Prostate gland (tissue), 2 donors: ENCODE results near the gene GRHPR. TPM values are rescaled to one million over a fixed set of nuclear protein-coding genes. Genes with fewer than 3 reads are reported as not detected.

ENCODE experiments used
- DNase-seq: peaks from one replicate; pipeline ENCODE4 v3.0.0-alpha.2; 2019; ENCODE audit warnings: low spot score
- H3K27ac ChIP-seq, 2 donors: fragments of 200-600 bp; sonication (generic); 2 replicates each; pipeline ENCODE4 v1.5.1; 2017 to 2019
- H3K27me3 ChIP-seq: fragments of 200-600 bp; sonication (generic); replicated peaks from 2 replicates; pipeline ENCODE4 v1.5.1; 2019; ENCODE audit not compliant: insufficient read depth
- H3K36me3 ChIP-seq, 2 donors: fragments of 200-600 bp; sonication (generic); 1 replicate in 1 of 2; 2 replicates in 1 of 2; pipeline versions ENCODE4 v1.5.1 to v1.8.1; 2017 to 2019
- H3K4me1 ChIP-seq: fragments of 200-600 bp; sonication (generic); replicated peaks from 2 replicates; pipeline ENCODE4 v1.5.1; 2019
- H3K4me3 ChIP-seq, 2 donors: fragments of 200-600 bp; sonication (generic); 2 replicates each; pipeline ENCODE4 v1.5.1; 2017 to 2019
- H3K9me3 ChIP-seq: fragments of 200-600 bp; sonication (generic); 2 replicates; pipeline ENCODE4 v1.5.1; 2017
- CTCF ChIP-seq, 4 experiments: fragments of 200-600 bp in 2 of 4; fragments of 450-650 bp in 2 of 4; sonication (generic) in 2 of 4; IDR thresholded peaks; 1 replicate in 3 of 4; 2 replicates in 1 of 4; pipeline ENCODE4 v1.5.1; 2016 to 2019; ENCODE audit warnings: antibody characterized with exemption in 4 of 4, mild to moderate bottlenecking in 2 of 4, moderate library complexity in 2 of 4
- POLR2A ChIP-seq: fragments of 450-650 bp; IDR thresholded peaks from one replicate; pipeline ENCODE4 v1.6.1; 2016; ENCODE audit warnings: antibody characterized with exemption, mild to moderate bottlenecking
- POLR2AphosphoS5 ChIP-seq: sonication (generic); formaldehyde crosslinking; IDR thresholded peaks from one replicate; pipeline ENCODE4 v1.6.1; 2017; ENCODE audit warnings: antibody characterized with exemption
- WGBS: methylation state at CpG from one replicate; pipeline ENCODE4 v1.1.5; 2018; 5-methylcytosine and 5-hydroxymethylcytosine counted together
- intact Hi-C: fragments of 100-400 bp; cut with DNase I; formaldehyde crosslinking; loops from one replicate; pipeline ENCODE4 v1.14.2; 2022
- total RNA-seq, 2 donors: library from RNA; depleted of rRNA; stranded (reverse); fragments of >200 nt; gene quantifications; one replicate each; pipeline ENCODE4 v1.1.0, GENCODE V29; 2016

Gene GRHPR
- total RNA-seq, 2 donors from 2014 or later: 191 to 275 TPM

GRCh38 chr9:37381094-37381741, 41.3 kb upstream of the GRHPR start:
- TF ChIP-seq CTCF (IDR thresholded peaks at IDR 0.05) (no peak), POLR2AphosphoS5 (no peak), POLR2A (no peak)

GRCh38 chr9:37382161-37382981, 40.1 kb upstream of the GRHPR start:
- H3K4me1 ChIP-seq: no peaks in the 10 kb centered on the region
- intact Hi-C loops: no loop called here
- no peak overlapping the region for H3K27ac ChIP-seq
- no peaks in the 10 kb centered on the region for H3K9me3 ChIP-seq
- TF ChIP-seq POLR2A (no peak), CTCF (IDR thresholded peaks at IDR 0.05) (no peak), POLR2AphosphoS5 (no peak)
- H3K4me3 ChIP-seq: no peak overlapping the region
- H3K36me3 ChIP-seq: no peaks in the 10 kb centered on the region
- H3K27me3 ChIP-seq: no peaks in the 10 kb centered on the region
- 80% methylated on average over 14 of the region's 14 CpGs for WGBS
- DNase-seq: no peak

More at GRCh38 chr9:37381094-37381741, 41.3 kb upstream of the GRHPR start:
- Histone ChIP-seq H3K36me3 (no peaks in the 10 kb centered on the region), H3K27ac (no peak overlapping the region), H3K27me3 (no peaks in the 10 kb centered on the region), H3K4me1 (no peaks in the 10 kb centered on the region), H3K4me3 (no peak overlapping the region), H3K9me3 (no peaks in the 10 kb centered on the region)
- no peak for DNase-seq
- intact Hi-C loops: no loop called here
- 82% methylated on average over 11 of the region's 11 CpGs for WGBS

- Histone ChIP-seq H3K27me3 (no peaks in the 10 kb centered on the region), H3K4me1 (no peaks in the 10 kb centered on the region), H3K4me3 (no peak overlapping the region), H3K9me3 (no peaks in the 10 kb centered on the region), H3K27ac (no peak overlapping the region), H3K36me3 (no peaks in the 10 kb centered on the region)
- intact Hi-C loops: no loop called here
- TF ChIP-seq CTCF (IDR thresholded peaks at IDR 0.05) (no peak), POLR2A (no peak), POLR2AphosphoS5 (no peak)
- WGBS: 74% methylated on average over 5 of the region's 5 CpGs
- no peak for DNase-seq
Measured at GRCh38 chr9:37382982-37383357, 39.5 kb upstream of the GRHPR start.

- intact Hi-C loops: no loop called here
- no peak overlapping the region for H3K4me3 ChIP-seq
- WGBS: 72% methylated on average over 6 of the region's 6 CpGs
Measured at GRCh38 chr9:37383393-37383792, 39.1 kb upstream of the GRHPR start.

More at GRCh38 chr9:37383393-37383792, 39.1 kb upstream of the GRHPR start:
- no peaks in the 10 kb centered on the region for H3K36me3 ChIP-seq
- DNase-seq: no peak
- TF ChIP-seq POLR2A (no peak), POLR2AphosphoS5 (no peak), CTCF (IDR thresholded peaks at IDR 0.05) (no peak)
- no peak overlapping the region for H3K27ac ChIP-seq
- no peaks in the 10 kb centered on the region for H3K27me3 ChIP-seq
- H3K9me3 ChIP-seq: no peaks in the 10 kb centered on the region
- H3K4me1 ChIP-seq: no peaks in the 10 kb centered on the region
